ENCODE measurements around the gene TMEM91.
A peak's percentile ranks its signal among the peaks of the same experiment; 100 is the strongest.

The TMEM91 gene

GRCh38 chr19:41425174-41426115 is 49.1 kb downstream of the TMEM91 start:
- peaks cover 27% of the 10 kb centered on the region for H3K36me3 ChIP-seq (ENCODE audit: control insufficient read depth, insufficient read depth, low read length)
- H3K4me1 ChIP-seq (ENCODE audit: control insufficient read depth, insufficient read depth, low read length): peaks cover 11% of the 10 kb centered on the region; the same call in 1 of the 2 replicates
- no peak overlapping the region for H3K4me3 ChIP-seq (ENCODE audit: low read depth, low read length)
- no peak overlapping the region for H3K27ac ChIP-seq (ENCODE audit: low read depth, low read length)
- H3K27me3 ChIP-seq (ENCODE audit: control insufficient read depth, insufficient read depth, low read length): no peaks in the 10 kb centered on the region
- H3K9me3 ChIP-seq (ENCODE audit: control insufficient read depth, insufficient read depth, low read length): no peaks in the 10 kb centered on the region
- H3K9ac ChIP-seq (ENCODE audit: low read depth, low read length): no peak overlapping the region

GRCh38 chr19:41426116-41426841 is 49.9 kb downstream of the TMEM91 start:
- Histone ChIP-seq H3K27ac (ENCODE audit: low read depth, low read length) (peak overlapping the region; percentile 52), H3K9me3 (ENCODE audit: control insufficient read depth, insufficient read depth, low read length) (no peaks in the 10 kb centered on the region), H3K36me3 (ENCODE audit: control insufficient read depth, insufficient read depth, low read length) (peaks cover 32% of the 10 kb centered on the region), H3K9ac (ENCODE audit: low read depth, low read length) (no peak overlapping the region), H3K4me1 (ENCODE audit: control insufficient read depth, insufficient read depth, low read length) (peaks cover 11% of the 10 kb centered on the region; the same call in 1 of the 2 replicates), H3K27me3 (ENCODE audit: control insufficient read depth, insufficient read depth, low read length) (no peaks in the 10 kb centered on the region), H3K4me3 (ENCODE audit: low read depth, low read length) (peak overlapping the region; percentile 65; the same call in 1 of the 2 replicates)

- H3K27ac ChIP-seq (ENCODE audit: low read depth, low read length): peak within 1 kb of the TSS; percentile 52
- H3K27me3 ChIP-seq (ENCODE audit: control insufficient read depth, insufficient read depth, low read length): no peaks in the 10 kb centered on the region
- peak within 1 kb of the TSS; percentile 65 for H3K4me3 ChIP-seq (ENCODE audit: low read depth, low read length)
- no peaks in the 10 kb centered on the region for H3K9me3 ChIP-seq (ENCODE audit: control insufficient read depth, insufficient read depth, low read length)
- H3K36me3 ChIP-seq (ENCODE audit: control insufficient read depth, insufficient read depth, low read length): peaks cover 40% of the 10 kb centered on the region
- H3K4me1 ChIP-seq (ENCODE audit: control insufficient read depth, insufficient read depth, low read length): peaks cover 11% of the 10 kb centered on the region; the same call in 1 of the 2 replicates
- peak within 1 kb of the TSS; percentile 30; the same call in 1 of the 2 replicates for H3K9ac ChIP-seq (ENCODE audit: low read depth, low read length)
Measured at GRCh38 chr19:41426952-41427646, 50.8 kb downstream of the TMEM91 start, which contains the start of gene B3GNT8. B3GNT8 (minus strand) TSS chr19:41427374; CDS start chr19:41426778, 596 bp downstream.

- H3K27me3 ChIP-seq (ENCODE audit: control insufficient read depth, insufficient read depth, low read length): no peaks in the 10 kb centered on the region
- peaks cover 11% of the 10 kb centered on the region; the same call in 1 of the 2 replicates for H3K4me1 ChIP-seq (ENCODE audit: control insufficient read depth, insufficient read depth, low read length)
- peak overlapping the region; percentile 57 for H3K4me3 ChIP-seq (ENCODE audit: low read depth, low read length)
- H3K36me3 ChIP-seq (ENCODE audit: control insufficient read depth, insufficient read depth, low read length): peaks cover 40% of the 10 kb centered on the region
- no peaks in the 10 kb centered on the region for H3K9me3 ChIP-seq (ENCODE audit: control insufficient read depth, insufficient read depth, low read length)
- H3K9ac ChIP-seq (ENCODE audit: low read depth, low read length): no peak overlapping the region
- H3K27ac ChIP-seq (ENCODE audit: low read depth, low read length): peak overlapping the region; percentile 47
Measured at GRCh38 chr19:41427647-41428480, 51.5 kb downstream of the TMEM91 start.

- peaks cover 42% of the 10 kb centered on the region for H3K36me3 ChIP-seq (ENCODE audit: control insufficient read depth, insufficient read depth, low read length)
- H3K9ac ChIP-seq (ENCODE audit: low read depth, low read length): no peak overlapping the region
- peaks cover 11% of the 10 kb centered on the region; the same call in 1 of the 2 replicates for H3K4me1 ChIP-seq (ENCODE audit: control insufficient read depth, insufficient read depth, low read length)
- peak overlapping the region; percentile 57 for H3K4me3 ChIP-seq (ENCODE audit: low read depth, low read length)
- H3K9me3 ChIP-seq (ENCODE audit: control insufficient read depth, insufficient read depth, low read length): no peaks in the 10 kb centered on the region
- H3K27me3 ChIP-seq (ENCODE audit: control insufficient read depth, insufficient read depth, low read length): no peaks in the 10 kb centered on the region
- no peak overlapping the region for H3K27ac ChIP-seq (ENCODE audit: low read depth, low read length)
Measured at GRCh38 chr19:41428481-41428859, 52.1 kb downstream of the TMEM91 start.

GRCh38 chr19:41430922-41431321 is 54.6 kb downstream of the TMEM91 start:
- Histone ChIP-seq H3K36me3 (ENCODE audit: control insufficient read depth, insufficient read depth, low read length) (peaks cover 33% of the 10 kb centered on the region), H3K27ac (ENCODE audit: low read depth, low read length) (no peak overlapping the region)

GRCh38 chr19:41431426-41432386 is 55.4 kb downstream of the TMEM91 start:
- Histone ChIP-seq H3K36me3 (ENCODE audit: control insufficient read depth, insufficient read depth, low read length) (peaks cover 34% of the 10 kb centered on the region), H3K27ac (ENCODE audit: low read depth, low read length) (no peak overlapping the region), H3K4me1 (ENCODE audit: control insufficient read depth, insufficient read depth, low read length) (peaks cover 10% of the 10 kb centered on the region; the same call in 1 of the 2 replicates), H3K4me3 (ENCODE audit: low read depth, low read length) (no peak overlapping the region), H3K27me3 (ENCODE audit: control insufficient read depth, insufficient read depth, low read length) (no peaks in the 10 kb centered on the region), H3K9me3 (ENCODE audit: control insufficient read depth, insufficient read depth, low read length) (no peaks in the 10 kb centered on the region), H3K9ac (ENCODE audit: low read depth, low read length) (no peak overlapping the region)

More at GRCh38 chr19:41430922-41431321, 54.6 kb downstream of the TMEM91 start:
- Histone ChIP-seq H3K9me3 (ENCODE audit: control insufficient read depth, insufficient read depth, low read length) (no peaks in the 10 kb centered on the region), H3K9ac (ENCODE audit: low read depth, low read length) (no peak overlapping the region), H3K4me3 (ENCODE audit: low read depth, low read length) (no peak overlapping the region), H3K4me1 (ENCODE audit: control insufficient read depth, insufficient read depth, low read length) (peaks cover 11% of the 10 kb centered on the region; the same call in 1 of the 2 replicates), H3K27me3 (ENCODE audit: control insufficient read depth, insufficient read depth, low read length) (no peaks in the 10 kb centered on the region)

GRCh38 chr19:41433171-41433570 is 56.8 kb downstream of the TMEM91 start:
- H3K27me3 ChIP-seq (ENCODE audit: control insufficient read depth, insufficient read depth, low read length): no peaks in the 10 kb centered on the region
- H3K9me3 ChIP-seq (ENCODE audit: control insufficient read depth, insufficient read depth, low read length): no peaks in the 10 kb centered on the region
- peaks cover 6% of the 10 kb centered on the region; the same call in 1 of the 2 replicates for H3K4me1 ChIP-seq (ENCODE audit: control insufficient read depth, insufficient read depth, low read length)
- H3K36me3 ChIP-seq (ENCODE audit: control insufficient read depth, insufficient read depth, low read length): peaks cover 43% of the 10 kb centered on the region
- no peak overlapping the region for H3K9ac ChIP-seq (ENCODE audit: low read depth, low read length)
- H3K4me3 ChIP-seq (ENCODE audit: low read depth, low read length): no peak overlapping the region
- no peak overlapping the region for H3K27ac ChIP-seq (ENCODE audit: low read depth, low read length)
